Activated T-cell treated with anti-CD3 and anti-CD28 coated beads, Interleukin-2, amount 50 U/mL, for 24 hours (primary cell): ENCODE data around the gene KCNQ1.

ENCODE experiments used
- DNase-seq: peaks from one replicate; pipeline ENCODE4 v3.0.0-alpha.2; 2020
- H3K27ac Mint-ChIP-seq: 2 replicates; pipeline ENCODE4 v1.8.0; 2020; ENCODE audit warnings: mild to moderate bottlenecking, mixed read lengths
- H3K27me3 Mint-ChIP-seq: 2 replicates; pipeline ENCODE4 v1.8.0; 2020; ENCODE audit warnings: mixed read lengths
- H3K36me3 Mint-ChIP-seq: 2 replicates; pipeline ENCODE4 v1.8.0; 2020; ENCODE audit warnings: low read depth, mixed read lengths
- H3K4me1 Mint-ChIP-seq: 2 replicates; pipeline ENCODE4 v1.8.0; 2020; ENCODE audit warnings: low read depth, mixed read lengths
- H3K4me3 Mint-ChIP-seq: 2 replicates; pipeline ENCODE4 v1.8.0; 2020; ENCODE audit warnings: mild to moderate bottlenecking, moderate library complexity, mixed read lengths
- H3K9me3 Mint-ChIP-seq: 2 replicates; pipeline ENCODE4 v1.8.0; 2020; ENCODE audit warnings: mixed read lengths

The KCNQ1 gene

GRCh38 chr11:2731130-2732125, 286.6 kb downstream of the KCNQ1 start:
- Mint-ChIP-seq H3K27ac (no peak overlapping the region), H3K9me3 (no peaks in the 10 kb centered on the region), H3K36me3 (no peaks in the 10 kb centered on the region)

GRCh38 chr11:2732261-2732939, 287.6 kb downstream of the KCNQ1 start:
- no peak overlapping the region for H3K4me3 Mint-ChIP-seq
- H3K27me3 Mint-ChIP-seq: no peaks in the 10 kb centered on the region
- no peaks in the 10 kb centered on the region for H3K9me3 Mint-ChIP-seq
- H3K4me1 Mint-ChIP-seq: no peaks in the 10 kb centered on the region
- H3K27ac Mint-ChIP-seq: no peak overlapping the region
- no peak for DNase-seq
- no peaks in the 10 kb centered on the region for H3K36me3 Mint-ChIP-seq

More at GRCh38 chr11:2731130-2732125, 286.6 kb downstream of the KCNQ1 start:
- DNase-seq: no peak
- H3K27me3 Mint-ChIP-seq: no peaks in the 10 kb centered on the region
- H3K4me3 Mint-ChIP-seq: no peak overlapping the region
- no peaks in the 10 kb centered on the region for H3K4me1 Mint-ChIP-seq

- H3K9me3 Mint-ChIP-seq: no peaks in the 10 kb centered on the region
- H3K4me3 Mint-ChIP-seq: no peak overlapping the region
- H3K4me1 Mint-ChIP-seq: no peaks in the 10 kb centered on the region
- no peak overlapping the region for H3K27ac Mint-ChIP-seq
- DNase-seq: no peak
- H3K27me3 Mint-ChIP-seq: no peaks in the 10 kb centered on the region
- H3K36me3 Mint-ChIP-seq: no peaks in the 10 kb centered on the region
Observed at GRCh38 chr11:2732940-2733628, 288.3 kb downstream of the KCNQ1 start.

- H3K27me3 Mint-ChIP-seq: no peaks in the 10 kb centered on the region
- H3K27ac Mint-ChIP-seq: no peak overlapping the region
- no peaks in the 10 kb centered on the region for H3K4me1 Mint-ChIP-seq
- H3K36me3 Mint-ChIP-seq: no peaks in the 10 kb centered on the region
- DNase-seq: no peak
- H3K9me3 Mint-ChIP-seq: no peaks in the 10 kb centered on the region
- no peak overlapping the region for H3K4me3 Mint-ChIP-seq
Observed at GRCh38 chr11:2734181-2735052, 289.6 kb downstream of the KCNQ1 start.

GRCh38 chr11:2735053-2735589, 290.3 kb downstream of the KCNQ1 start:
- no peaks in the 10 kb centered on the region for H3K4me1 Mint-ChIP-seq

GRCh38 chr11:2736577-2737225, 291.9 kb downstream of the KCNQ1 start:
- Mint-ChIP-seq H3K9me3 (no peaks in the 10 kb centered on the region), H3K27me3 (no peaks in the 10 kb centered on the region), H3K4me1 (no peaks in the 10 kb centered on the region), H3K4me3 (no peak overlapping the region), H3K36me3 (no peaks in the 10 kb centered on the region), H3K27ac (no peak overlapping the region)
- no peak for DNase-seq

More at GRCh38 chr11:2735053-2735589, 290.3 kb downstream of the KCNQ1 start:
- H3K9me3 Mint-ChIP-seq: no peaks in the 10 kb centered on the region
- H3K36me3 Mint-ChIP-seq: no peaks in the 10 kb centered on the region
- H3K27me3 Mint-ChIP-seq: no peaks in the 10 kb centered on the region
- no peak for DNase-seq
- no peak overlapping the region for H3K4me3 Mint-ChIP-seq
- no peak overlapping the region for H3K27ac Mint-ChIP-seq

- Mint-ChIP-seq H3K27me3 (no peaks in the 10 kb centered on the region), H3K4me1 (no peaks in the 10 kb centered on the region), H3K9me3 (no peaks in the 10 kb centered on the region), H3K27ac (no peak overlapping the region), H3K36me3 (no peaks in the 10 kb centered on the region), H3K4me3 (no peak overlapping the region)
- no peak for DNase-seq
Observed at GRCh38 chr11:2737226-2737590, 292.4 kb downstream of the KCNQ1 start.

GRCh38 chr11:2737866-2738265, 293.1 kb downstream of the KCNQ1 start:
- Mint-ChIP-seq H3K4me1 (no peaks in the 10 kb centered on the region), H3K27ac (no peak overlapping the region), H3K4me3 (no peak overlapping the region), H3K36me3 (no peaks in the 10 kb centered on the region), H3K27me3 (no peaks in the 10 kb centered on the region), H3K9me3 (no peaks in the 10 kb centered on the region)
- DNase-seq: no peak

- Mint-ChIP-seq H3K27ac (no peak overlapping the region), H3K4me3 (no peak overlapping the region), H3K9me3 (no peaks in the 10 kb centered on the region), H3K36me3 (no peaks in the 10 kb centered on the region), H3K27me3 (no peaks in the 10 kb centered on the region), H3K4me1 (no peaks in the 10 kb centered on the region)
- DNase-seq: no peak
Observed at GRCh38 chr11:2738551-2739431, 294.0 kb downstream of the KCNQ1 start.

- Mint-ChIP-seq H3K4me1 (no peaks in the 10 kb centered on the region), H3K27ac (no peak overlapping the region), H3K4me3 (no peak overlapping the region), H3K9me3 (no peaks in the 10 kb centered on the region), H3K36me3 (no peaks in the 10 kb centered on the region), H3K27me3 (no peaks in the 10 kb centered on the region)
- no peak for DNase-seq
Observed at GRCh38 chr11:2739531-2740274, 294.9 kb downstream of the KCNQ1 start.

- H3K27ac Mint-ChIP-seq: no peak overlapping the region
- no peak overlapping the region for H3K4me3 Mint-ChIP-seq
- DNase-seq: no peak
- no peaks in the 10 kb centered on the region for H3K4me1 Mint-ChIP-seq
- no peaks in the 10 kb centered on the region for H3K27me3 Mint-ChIP-seq
- H3K36me3 Mint-ChIP-seq: no peaks in the 10 kb centered on the region
- H3K9me3 Mint-ChIP-seq: no peaks in the 10 kb centered on the region
Observed at GRCh38 chr11:2740275-2740940, 295.6 kb downstream of the KCNQ1 start.

GRCh38 chr11:2741006-2741376, 296.2 kb downstream of the KCNQ1 start:
- H3K4me1 Mint-ChIP-seq: no peaks in the 10 kb centered on the region
- H3K9me3 Mint-ChIP-seq: no peaks in the 10 kb centered on the region
- H3K4me3 Mint-ChIP-seq: no peak overlapping the region
- DNase-seq: no peak
- H3K27ac Mint-ChIP-seq: no peak overlapping the region
- H3K36me3 Mint-ChIP-seq: no peaks in the 10 kb centered on the region
- H3K27me3 Mint-ChIP-seq: no peaks in the 10 kb centered on the region
